22Rv1 (cell line): Measurements from ENCODE around the gene ACTRT3.

Experiments
- H3K27ac ChIP-seq: fragments of 450-650 bp; 2 replicates; pipeline ENCODE4 v1.5.1; 2017
- CTCF ChIP-seq: fragments of 450-650 bp; IDR thresholded peaks from 2 replicates; pipeline ENCODE4 v1.5.1; 2017; ENCODE audit warnings: mild to moderate bottlenecking
- ZFX ChIP-seq: fragments of 450-650 bp; IDR thresholded peaks from 2 replicates; pipeline ENCODE4 v1.6.1; 2017; ENCODE audit warnings: antibody characterized with exemption, borderline replicate concordance

Gene ACTRT3

DNA sequence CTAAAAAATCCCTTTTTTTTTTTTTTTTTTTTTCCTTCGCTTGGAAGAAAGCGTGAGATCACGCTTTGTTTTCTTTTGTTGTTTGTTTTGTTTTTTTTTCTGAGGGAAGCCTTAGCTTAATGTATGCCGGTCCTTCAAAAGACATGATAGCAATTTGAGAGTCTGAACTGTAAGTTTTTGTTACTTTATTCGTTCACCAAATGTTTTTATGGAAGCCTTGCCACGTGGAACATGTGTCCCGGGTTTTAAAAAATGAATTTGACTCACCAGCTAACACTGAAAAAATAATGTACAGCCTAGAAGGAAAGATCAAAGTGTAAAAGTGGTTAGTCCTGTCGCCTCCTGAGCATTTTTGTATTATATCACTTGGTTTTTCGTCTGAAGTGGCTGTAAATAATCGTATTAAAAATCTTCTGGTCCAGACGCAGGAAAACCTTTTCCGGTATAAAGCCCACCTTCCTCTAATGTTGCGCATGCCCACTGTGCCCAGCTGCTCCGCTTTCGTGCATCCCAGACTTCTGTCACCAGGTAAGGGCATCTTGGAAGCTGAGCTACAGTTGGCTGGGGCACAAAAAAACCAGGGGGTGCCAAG lies 3.0 kb upstream of the ACTRT3 start:
- TF ChIP-seq CTCF: no peak
- no peak for TF ChIP-seq ZFX
- H3K27ac ChIP-seq: peak overlapping the region; percentile 100

GRCh38 chr3:169771497-169772304 lies 2.3 kb upstream of the ACTRT3 start:
- TF ChIP-seq CTCF: no peak
- no peak for TF ChIP-seq ZFX
- peak overlapping the region; percentile 100 for H3K27ac ChIP-seq

DNA sequence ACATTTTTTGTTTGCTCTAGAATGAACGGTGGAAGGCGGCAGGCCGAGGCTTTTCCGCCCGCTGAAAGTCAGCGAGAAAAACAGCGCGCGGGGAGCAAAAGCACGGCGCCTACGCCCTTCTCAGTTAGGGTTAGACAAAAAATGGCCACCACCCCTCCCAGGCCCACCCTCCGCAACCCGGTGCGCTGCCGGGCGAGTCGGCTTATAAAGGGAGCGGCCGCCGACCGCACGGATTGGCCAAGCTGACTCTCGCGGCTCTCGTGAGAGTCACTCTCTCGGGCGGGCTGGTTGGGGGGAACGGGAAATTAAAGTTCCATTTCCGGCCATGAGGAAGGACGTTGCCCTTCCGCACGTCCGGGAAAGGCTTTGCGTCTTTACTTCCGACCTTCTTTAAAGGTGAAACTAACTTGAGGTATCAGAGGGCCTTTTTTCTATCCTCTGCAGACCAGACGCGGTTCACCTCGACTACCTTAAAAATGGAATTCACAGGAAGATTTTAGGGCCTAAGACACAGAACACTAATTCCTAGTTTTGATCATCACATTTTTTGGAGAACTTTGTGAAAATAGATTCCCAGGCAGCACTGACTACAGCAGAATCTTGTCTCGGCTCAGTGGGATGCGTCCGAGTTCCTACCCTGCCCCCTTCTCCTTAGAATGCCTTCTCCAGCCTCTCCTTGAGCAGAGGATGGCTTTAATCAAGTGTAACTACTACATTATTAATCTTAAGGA lies 4.3 kb downstream of the ACTRT3 start, which contains the start of gene TERC:
Gene TERC (minus strand): TSS at position 179 of the 731 bp plus-strand sequence.
- H3K27ac ChIP-seq: peak within 1 kb of the TSS; percentile 83

DNA sequence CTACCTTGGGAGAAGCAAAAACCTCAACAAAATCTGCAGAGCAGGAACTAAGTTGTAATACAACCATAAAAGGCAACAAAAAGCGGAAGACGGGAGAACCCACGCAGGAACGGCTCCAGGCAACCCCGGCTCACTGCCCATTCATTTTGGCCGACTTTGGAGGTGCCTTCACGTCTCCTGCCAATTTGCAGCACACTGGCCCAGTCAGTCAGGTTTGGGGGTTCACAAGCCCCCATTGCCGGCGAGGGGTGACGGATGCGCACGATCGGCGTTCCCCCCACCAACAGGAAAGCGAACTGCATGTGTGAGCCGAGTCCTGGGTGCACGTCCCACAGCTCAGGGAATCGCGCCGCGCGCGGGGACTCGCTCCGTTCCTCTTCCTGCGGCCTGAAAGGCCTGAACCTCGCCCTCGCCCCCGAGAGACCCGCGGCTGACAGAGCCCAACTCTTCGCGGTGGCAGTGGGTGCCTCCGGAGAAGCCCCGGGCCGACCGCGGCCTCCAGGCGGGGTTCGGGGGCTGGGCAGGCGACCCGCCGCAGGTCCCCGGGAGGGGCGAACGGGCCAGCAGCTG lies 5.0 kb downstream of the ACTRT3 start:
- TF ChIP-seq CTCF: no peak
- TF ChIP-seq ZFX: no peak
- peak overlapping the region; percentile 83 for H3K27ac ChIP-seq

More for the DNA sequence above, 4.3 kb downstream of the ACTRT3 start, which contains the start of gene TERC:
- TF ChIP-seq CTCF: no peak
- TF ChIP-seq ZFX: no peak

- TF ChIP-seq CTCF: no peak
- no peak for TF ChIP-seq ZFX
- H3K27ac ChIP-seq: no peak overlapping the region
Observed at GRCh38 chr3:169760479-169760878, 8.9 kb downstream of the ACTRT3 start.

DNA sequence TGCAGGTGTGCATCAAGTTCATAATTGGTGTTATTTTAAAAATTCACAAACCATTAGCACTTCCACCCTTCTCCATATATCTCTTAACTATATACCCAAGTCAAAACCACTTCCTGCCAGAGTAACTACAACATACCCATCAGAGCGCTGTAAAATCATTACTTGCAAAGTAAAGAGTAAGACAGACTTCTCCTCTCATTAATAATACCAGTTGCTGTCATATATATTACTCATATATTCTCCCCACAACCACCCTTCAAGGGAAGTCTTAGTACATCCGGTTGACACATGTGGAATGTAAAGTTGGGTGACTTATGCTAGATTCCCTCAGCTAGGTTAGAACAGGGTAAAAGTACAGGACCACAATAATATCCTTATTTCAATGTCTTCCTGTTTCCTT lies 10.1 kb downstream of the ACTRT3 start:
- TF ChIP-seq CTCF (no peak), ZFX (no peak)
- H3K27ac ChIP-seq: no peak overlapping the region
